GM18519 (cell line): ENCODE results near the gene HELZ.
"Not testable (repeated sequence)": the region's sequence is repeated elsewhere in the genome, so short reads cannot be mapped to it uniquely, and the experiment has no call there.

Source experiments
- ATAC-seq: cut with Tn5 transposase; IDR thresholded peaks from one replicate; pipeline ENCODE4 v1.9.1; 2021; ENCODE audit warnings: mild to moderate bottlenecking, moderate library complexity; ENCODE audit not compliant: unreplicated experiment, low FRiP score

HELZ gene, protein sequence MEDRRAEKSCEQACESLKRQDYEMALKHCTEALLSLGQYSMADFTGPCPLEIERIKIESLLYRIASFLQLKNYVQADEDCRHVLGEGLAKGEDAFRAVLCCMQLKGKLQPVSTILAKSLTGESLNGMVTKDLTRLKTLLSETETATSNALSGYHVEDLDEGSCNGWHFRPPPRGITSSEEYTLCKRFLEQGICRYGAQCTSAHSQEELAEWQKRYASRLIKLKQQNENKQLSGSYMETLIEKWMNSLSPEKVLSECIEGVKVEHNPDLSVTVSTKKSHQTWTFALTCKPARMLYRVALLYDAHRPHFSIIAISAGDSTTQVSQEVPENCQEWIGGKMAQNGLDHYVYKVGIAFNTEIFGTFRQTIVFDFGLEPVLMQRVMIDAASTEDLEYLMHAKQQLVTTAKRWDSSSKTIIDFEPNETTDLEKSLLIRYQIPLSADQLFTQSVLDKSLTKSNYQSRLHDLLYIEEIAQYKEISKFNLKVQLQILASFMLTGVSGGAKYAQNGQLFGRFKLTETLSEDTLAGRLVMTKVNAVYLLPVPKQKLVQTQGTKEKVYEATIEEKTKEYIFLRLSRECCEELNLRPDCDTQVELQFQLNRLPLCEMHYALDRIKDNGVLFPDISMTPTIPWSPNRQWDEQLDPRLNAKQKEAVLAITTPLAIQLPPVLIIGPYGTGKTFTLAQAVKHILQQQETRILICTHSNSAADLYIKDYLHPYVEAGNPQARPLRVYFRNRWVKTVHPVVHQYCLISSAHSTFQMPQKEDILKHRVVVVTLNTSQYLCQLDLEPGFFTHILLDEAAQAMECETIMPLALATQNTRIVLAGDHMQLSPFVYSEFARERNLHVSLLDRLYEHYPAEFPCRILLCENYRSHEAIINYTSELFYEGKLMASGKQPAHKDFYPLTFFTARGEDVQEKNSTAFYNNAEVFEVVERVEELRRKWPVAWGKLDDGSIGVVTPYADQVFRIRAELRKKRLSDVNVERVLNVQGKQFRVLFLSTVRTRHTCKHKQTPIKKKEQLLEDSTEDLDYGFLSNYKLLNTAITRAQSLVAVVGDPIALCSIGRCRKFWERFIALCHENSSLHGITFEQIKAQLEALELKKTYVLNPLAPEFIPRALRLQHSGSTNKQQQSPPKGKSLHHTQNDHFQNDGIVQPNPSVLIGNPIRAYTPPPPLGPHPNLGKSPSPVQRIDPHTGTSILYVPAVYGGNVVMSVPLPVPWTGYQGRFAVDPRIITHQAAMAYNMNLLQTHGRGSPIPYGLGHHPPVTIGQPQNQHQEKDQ (N-terminal part only)

DNA sequence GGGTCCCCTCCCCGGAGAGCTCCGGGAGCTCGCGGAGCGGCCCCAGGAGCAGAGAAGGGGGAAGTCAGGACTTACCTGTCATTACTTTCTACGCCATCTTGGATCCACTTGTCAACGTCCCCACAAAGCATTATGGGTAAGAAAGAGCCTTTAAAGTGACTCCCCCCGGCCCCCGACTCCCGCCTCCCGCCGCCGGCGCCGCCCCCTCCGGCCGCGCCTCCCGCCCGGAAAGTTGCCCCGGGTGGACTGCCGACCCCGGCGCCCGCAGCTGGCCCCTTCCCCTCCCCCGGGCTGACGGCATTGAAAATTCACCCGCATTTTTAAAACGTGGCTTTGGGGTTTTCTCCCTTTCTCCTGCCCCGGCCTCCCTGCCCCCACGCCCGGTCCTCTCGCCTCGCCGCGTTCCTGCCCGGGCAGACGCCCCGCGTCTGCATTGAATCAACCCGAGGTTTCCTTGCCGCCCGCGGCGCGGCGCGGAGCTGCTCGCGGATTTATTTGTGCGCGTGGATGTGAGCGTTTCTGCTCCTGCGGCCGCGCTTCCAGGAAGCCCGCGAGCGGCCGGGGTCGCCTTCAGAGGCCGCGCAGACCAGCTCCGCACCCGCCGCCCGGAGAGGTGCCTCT is at the start of gene HELZ:
TSS of gene HELZ (minus strand) at position 124 of the 621 bp plus-strand sequence. CDS start 26,392 bp downstream, outside the sequence.
- ATAC-seq = no peak

DNA sequence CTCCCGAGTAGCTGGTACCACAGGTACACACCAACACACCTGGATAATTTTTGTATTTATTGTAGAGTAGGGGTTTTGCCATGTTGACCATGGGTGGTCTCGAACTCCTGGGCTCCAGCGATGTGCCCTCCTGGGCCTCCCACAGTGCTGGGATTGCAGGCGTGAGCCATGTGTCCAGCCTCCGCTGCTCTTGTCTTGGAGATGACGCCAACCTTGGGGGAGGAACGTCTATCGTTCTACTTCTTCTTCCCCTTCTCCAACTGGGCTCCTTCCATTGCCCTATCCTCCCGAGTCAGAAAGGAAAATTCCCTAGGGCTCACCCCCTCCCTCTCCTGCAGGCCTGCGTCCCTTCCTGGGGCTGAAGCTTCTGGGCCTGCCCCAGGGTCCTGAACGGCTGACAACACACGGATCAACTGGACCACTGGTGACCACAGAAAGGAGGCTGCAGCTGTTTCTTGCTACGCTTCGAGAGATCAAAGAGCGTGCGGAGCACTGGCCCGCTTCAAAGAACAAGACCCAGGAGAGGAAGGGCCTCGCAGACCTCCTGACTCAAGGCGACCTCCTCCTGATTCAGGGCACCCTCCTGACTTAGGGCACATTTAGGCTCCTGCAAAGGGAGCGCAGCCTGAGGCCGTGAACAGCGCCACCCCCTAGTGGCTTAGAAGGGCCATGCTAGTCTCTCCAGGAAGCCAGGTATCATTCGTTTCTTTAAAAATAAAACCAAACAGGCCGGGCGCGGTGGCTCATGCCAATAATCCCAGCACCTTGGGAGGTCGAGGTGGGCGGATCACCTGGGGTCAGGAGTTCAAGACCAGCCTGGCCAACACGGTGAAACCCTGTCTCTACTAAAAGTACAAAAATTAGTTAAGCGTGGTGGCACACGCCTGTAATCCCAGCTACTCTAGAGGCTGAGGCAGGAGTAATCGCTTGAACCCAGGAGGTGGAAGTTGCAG is 48.5 kb upstream of the HELZ start:
- ATAC-seq = peak; percentile 56

DNA sequence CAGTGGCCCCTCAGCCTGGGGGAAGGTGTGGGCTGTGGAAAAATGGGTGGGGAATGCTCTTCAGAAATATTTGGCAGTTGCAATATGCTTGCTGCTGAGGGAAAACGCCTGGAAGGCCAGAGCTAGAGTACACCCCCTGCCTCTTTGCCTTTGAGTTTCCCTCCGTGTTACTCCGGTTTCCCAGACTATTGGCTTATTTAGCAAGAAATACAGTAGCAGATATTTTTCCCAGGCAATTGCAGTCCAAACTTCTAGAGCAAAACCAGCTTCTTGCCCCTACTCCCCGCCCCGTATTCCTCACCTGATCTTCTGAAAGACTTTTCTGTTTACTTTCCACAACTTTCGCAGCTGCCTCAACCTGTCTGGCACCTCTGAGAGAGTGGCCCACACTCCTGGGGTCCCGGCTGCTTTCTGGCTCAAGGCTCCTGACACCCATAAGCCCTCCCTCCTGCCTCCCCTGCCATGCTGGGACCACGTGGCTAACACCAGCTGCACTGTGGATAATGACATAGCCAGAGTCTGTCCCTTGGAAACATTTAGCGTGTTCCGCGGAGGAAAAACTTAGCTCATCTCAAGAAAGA is 45.8 kb upstream of the HELZ start:
- ATAC-seq = no peak

DNA sequence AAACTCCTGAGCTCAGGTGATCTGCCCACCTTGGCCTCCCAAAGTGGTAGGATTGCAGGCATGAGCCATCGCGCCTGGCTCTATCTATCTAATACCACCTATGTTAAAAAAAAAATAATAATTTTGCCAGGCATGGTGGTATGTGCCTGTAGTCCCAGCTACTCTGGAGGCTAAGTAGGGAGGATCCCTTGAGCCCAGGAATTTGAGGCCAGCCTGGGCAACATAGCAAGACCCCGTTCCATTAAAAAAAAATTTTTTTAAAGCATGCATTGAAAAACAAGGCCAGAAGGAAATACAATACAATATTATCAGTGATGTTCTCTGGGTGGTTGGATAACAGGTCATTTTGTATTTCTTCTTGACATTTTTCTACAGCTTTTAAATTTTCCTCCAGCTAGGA is 45.2 kb upstream of the HELZ start:
- no peak for ATAC-seq

DNA sequence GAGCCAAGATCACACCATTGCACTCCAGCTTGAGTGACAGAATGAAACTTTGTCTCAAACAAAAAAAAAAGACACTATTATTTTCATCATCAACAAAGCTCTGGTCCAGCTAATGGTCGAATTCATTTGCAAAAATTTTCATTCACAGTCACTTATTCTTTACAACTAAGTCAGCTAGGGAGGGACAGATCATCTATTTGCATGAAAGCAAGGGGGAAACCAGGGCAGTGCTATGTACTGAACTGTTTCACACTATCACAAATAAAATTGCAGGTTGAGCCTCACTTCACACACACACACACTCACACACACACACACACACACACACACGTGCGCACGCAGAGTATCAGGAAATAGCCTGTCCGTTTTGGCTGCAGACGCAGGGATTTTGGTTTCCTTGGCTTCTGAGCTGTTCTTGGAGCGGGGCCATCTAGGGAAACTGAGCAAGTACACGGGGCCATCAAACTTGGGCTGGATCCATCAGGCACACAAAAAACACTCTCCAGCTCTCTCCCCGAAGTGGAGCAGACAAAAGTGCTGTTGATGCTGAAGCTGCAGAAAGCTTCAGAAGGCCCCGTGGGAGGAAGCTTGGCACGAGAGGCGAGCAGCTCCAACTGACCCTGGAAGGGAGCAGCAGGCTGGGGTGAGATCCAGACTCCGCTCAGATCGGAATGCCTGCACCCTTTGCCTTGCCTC is 44.3 kb upstream of the HELZ start:
- no peak for ATAC-seq

DNA sequence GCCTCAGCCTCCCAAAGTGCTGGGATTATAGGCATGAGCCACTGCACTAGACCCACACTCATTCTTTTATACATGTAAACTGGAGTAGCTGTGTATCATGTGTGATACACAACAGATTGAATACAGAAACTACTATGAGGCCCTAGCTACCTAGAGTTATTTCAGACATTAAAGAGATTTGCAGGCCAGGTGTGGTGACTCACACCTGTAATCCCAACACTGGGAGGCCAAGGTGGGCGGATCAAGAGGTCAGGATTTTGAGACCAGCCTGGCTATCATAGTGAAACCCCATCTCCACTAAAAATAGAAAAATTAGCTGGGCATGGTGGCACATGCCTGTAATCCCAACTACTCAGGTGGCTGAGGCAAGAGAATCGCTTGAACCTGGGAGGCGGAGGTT is 41.8 kb upstream of the HELZ start:
- not testable (repeated sequence) for ATAC-seq

DNA sequence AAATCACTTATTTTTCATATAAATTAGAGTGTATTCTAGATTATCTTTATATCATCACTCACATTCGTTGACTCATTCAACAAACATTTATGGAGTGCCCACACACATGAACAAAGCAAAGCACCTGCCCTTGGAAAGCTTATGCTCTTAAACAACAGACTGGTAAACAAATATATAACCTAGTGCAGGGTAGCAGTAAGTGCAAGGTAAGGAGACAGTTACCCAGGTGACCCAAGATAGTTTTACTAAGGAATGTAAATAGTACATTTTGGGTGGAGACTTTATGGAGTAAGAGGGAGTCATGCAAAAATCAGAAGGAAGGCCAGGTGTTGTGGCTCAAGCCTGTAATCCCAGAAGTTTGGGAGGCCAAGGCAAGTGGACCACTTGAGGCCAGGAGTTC is 40.4 kb upstream of the HELZ start:
- ATAC-seq = no peak

DNA sequence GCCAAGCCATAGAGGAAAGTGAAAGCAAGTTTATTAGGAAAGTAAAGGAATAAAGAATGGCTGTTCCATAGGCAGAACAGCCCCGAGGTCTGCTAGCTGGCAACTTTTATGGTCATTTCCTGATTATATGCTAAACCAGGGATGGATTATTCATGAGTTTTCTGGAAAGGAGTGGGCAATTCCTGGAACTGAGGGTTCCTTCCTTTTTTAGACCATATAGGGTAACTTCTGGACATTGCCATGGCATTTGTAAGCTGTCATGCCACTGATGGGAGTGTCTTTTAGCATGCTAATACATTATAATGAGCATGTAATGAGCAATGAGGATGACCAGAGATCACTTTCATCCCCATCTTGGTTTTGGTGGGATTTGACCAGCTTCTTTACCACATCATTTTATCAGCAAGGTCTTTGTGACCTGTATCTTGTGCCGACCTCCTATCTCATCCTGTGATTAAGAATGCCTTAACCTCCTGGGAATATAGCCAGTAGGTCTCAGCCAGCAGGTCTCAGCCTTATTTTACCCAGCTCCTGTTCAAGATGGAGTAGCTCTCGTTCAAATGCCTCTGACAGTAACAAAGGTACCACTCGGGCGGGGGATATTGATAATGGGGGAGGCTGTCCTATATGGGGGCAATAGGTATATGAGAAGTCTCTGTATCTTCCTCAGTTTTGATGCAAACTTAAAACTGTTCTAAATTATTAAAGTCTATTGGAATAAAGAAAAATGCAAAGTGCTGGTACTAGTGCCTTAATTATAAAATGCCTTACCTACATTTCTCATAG is 38.9 kb upstream of the HELZ start:
- no peak for ATAC-seq

DNA sequence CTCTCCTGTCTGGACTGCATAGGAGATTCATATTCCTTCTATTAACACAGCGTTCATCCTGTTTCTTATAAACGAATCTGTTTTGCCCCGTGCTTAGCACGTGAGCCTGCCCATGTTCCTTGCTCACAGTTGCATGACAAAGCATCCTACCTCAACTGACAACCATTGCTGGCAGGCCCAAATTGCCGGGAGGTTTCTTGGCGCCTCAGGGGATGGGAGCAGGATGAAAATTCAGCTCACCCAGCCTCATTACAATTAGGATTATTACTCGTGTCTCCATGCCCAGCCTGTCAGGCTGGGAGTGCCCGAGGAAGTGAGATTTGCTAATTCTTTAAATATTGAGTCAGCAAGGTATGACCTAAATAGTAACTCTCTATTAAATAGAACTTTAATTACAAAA is 36.7 kb upstream of the HELZ start:
- ATAC-seq = no peak

DNA sequence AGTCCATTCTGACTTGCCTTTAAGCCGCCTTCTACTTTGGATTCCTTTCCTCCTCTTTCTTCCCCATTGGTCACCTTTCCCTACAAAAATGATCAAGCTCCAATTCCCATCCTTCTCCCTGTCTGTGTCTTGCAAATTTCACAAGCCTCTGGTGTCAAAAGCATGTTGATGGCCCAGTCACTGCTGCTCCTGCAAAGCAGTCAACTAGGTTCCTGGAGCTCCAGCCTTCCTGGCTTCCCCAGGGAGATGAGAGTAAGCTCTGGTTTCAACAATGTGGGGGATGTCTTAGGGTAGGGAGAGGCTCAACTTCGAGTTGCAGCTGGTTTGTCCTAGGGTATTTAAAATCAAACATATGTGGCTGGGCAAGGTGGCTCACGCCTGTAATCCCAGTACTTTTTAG is 36.1 kb upstream of the HELZ start:
- ATAC-seq = no peak

DNA sequence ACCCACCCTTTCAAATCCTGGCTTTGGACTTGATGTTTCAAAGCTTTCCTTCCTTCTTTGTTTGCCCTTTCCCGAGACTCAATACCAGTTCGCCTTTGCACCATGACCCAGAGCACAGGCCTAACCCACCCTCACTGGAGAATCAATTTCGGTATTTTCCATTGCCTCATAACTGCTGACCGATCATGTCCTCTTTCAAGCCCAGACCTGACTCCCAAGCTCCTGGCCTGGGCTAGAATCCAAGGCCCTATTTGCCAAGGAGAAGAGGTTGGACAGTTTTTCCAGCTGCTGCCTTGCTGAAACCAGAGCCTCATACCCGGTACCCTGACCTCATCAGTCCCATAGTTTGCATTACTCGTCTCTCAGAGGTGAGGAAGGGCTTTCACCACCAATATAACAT is 35.3 kb upstream of the HELZ start:
- no peak for ATAC-seq

DNA sequence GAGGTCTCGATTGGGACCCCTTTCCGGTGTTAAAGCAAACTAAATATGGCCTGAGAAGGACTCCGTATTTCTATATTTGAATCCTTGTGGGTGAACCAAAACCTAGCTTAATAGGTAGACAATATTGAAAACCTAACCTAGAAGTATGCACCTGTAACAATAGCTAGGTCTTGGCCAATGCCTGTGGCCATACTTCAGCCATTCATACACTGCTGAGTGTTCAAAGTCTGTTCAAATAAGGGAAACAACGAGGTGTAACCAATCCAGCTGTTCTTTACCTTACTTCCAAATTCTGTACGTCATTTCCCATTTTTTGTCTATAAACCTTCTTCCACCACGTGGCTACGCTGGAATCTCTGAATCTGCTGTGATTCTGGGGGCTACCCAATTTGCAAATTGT is 34.1 kb upstream of the HELZ start:
- ATAC-seq = no peak

DNA sequence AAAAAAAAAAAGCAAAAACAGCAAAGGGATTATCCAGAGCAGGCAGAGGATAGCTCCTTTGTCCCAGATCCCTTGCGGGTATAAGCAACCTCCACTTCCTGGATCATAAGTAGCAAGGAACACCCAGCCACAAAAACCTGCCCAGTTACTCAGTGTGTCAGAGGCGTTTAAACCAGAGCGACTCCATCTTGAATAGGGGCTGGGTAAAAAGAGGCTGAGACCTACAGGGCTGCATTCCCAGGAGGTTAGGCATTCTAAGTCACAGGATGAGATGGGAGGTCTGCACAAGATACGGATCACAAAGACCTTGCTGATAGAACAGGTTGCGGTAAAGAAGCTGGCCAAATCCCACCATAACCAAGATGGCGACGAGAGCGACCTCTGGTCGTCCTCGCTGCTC is 33.4 kb upstream of the HELZ start:
- ATAC-seq = no peak

DNA sequence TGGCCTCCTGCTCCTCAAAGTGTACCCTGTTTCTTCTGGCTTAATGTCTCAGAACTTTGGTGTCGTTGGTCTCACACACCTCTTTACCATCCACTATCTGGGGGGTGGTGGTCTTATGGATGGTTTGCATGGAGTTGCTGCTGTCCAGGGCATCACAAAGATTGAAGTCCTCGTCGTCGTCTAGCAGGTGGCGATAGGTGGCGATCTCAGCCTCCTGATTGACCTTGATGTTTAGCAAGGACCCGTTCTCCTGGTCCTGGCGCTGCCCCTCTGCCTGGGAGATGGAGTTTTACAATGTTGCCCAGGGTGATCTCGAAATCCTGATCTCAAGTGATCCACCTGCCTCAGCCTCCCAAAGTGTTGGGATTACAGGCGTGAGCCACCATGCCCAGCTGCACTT is 31.1 kb upstream of the HELZ start:
- no peak for ATAC-seq

DNA sequence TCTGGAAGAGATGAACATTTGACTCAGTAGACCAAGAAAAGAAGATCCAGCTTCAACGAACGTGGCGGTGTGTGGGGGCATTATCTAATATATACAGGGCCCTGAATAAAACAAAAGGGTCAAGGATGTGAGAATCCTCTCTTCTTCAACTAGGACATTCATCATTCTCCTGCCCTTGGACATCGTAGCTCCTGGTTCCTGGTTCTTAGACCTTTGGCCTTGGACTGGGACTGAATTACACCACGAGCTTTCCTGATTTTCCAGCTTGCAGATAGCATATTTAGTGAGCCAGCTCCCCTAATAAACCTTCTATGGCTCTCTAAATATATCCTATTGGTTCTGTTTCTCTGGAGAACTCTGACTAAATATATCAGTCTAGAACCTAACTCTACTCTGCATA is 29.5 kb upstream of the HELZ start:
- ATAC-seq = no peak

DNA sequence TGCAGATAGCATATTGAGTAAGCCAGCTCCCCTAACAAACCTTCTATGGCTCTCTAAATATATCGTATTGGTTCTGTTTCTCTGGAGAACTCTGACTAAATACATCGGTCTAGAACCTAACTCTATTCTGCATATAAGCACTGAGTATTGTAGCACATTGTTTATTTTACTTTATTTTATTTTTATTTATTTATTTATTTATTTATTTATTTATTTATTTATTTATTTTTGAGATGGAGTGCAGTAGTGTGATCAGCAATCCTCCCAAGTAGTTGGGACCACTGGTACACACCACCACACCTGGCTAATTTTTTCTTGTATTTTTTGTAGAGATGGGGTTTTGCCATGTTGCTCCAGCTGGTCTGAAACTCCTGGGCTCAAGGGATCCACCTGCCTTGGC is 28.9 kb upstream of the HELZ start:
- ATAC-seq = no peak

DNA sequence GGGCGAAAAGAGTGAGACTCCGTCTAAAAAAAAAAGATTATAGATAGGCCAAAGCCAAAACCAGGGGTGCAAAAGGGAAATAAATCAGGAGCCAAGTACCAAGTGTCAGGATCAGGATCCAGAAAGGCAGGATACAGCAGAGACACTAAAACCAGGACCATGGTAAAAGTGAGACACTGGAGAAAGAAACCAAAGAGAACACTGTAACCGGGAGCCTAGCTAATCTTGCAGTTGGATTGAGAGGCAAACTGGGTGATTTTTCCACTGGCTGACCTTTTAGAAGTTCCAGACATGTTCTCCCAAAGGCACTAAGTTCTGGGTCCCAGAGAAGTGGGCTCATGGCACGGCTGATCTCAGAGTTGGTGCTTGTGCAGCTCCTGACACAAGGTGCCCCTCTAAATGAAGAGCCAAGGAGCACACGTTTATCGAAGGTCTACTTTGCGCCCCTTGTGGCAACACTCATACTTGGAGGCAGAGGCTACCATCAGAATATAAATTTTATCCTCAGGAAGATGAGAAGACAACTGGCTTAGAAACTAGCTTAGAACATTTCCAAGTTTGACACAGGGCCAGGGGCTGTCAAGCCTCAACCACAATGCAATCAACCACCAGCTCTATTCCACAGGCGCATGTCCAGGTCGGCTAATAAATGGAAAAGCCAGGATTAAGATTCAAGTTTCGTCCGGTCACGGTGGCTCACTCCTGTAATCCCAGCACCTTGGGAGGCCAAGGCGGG is 27.5 kb upstream of the HELZ start:
- no peak for ATAC-seq
